Thyroid gland (tissue), 4 donors: ENCODE data around the gene RPS2.
"Not testable (repeated sequence)": the region's sequence is repeated elsewhere in the genome, so short reads cannot be mapped to it uniquely, and the experiment has no call there.

ENCODE experiments used
- CTCF ChIP-seq, 6 experiments: fragments of 200-600 bp in 3 of 6; fragments of 450-650 bp in 3 of 6; sonication (generic) in 3 of 6; IDR thresholded peaks; one replicate each; pipeline ENCODE4 v1.5.1; 2016 to 2019; ENCODE audit warnings: antibody characterized with exemption in 6 of 6, mild to moderate bottlenecking in 2 of 6, inconsistent platforms in 1 of 6, moderate library complexity in 1 of 6
- POLR2A ChIP-seq, 2 donors: fragments of 450-650 bp; IDR thresholded peaks; one replicate each; pipeline ENCODE4 v1.6.1; 2017; ENCODE audit warnings: antibody characterized with exemption in 2 of 2, mild to moderate bottlenecking in 2 of 2, moderate library complexity in 1 of 2

DNA sequence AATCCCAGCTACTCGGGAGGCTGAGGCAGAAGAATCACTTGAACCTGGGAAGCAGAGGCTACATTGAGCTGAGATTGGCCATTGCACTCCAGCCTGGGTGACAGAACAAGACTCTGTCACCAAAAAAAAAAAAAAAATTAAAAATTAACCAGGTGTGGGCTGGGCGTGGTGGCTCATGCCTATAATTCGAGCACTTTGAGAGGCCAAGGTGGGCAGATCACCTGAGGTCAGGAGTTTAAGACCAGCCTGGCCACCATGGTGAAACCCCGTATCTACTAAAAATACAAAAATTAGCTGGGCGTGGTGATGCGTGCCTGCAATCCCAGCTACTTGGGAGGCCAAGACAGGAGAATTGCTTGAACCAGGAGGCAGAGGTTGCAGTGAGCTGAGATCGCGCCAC is 24.8 kb downstream of the RPS2 start:
- not testable (repeated sequence) for TF ChIP-seq CTCF, POLR2A (IDR thresholded peaks at IDR 0.05)
